Panc1 (cell line): ENCODE results near the gene HOXA13.

Source experiments
- CTCF ChIP-seq: fragments of 450-650 bp; IDR thresholded peaks from 2 replicates; pipeline ENCODE4 v1.5.1; 2017; ENCODE audit warnings: mild to moderate bottlenecking
- SIN3A ChIP-seq: IDR thresholded peaks from 2 replicates; pipeline ENCODE4 v1.6.1; 2012; ENCODE audit warnings: low read depth, mild to moderate bottlenecking, low read length, moderate library complexity, borderline replicate concordance; ENCODE audit not compliant: insufficient read depth
- TF ChIP-seq, protein P1 (sequence below), 2 experiments: IDR thresholded peaks; 2 replicates each; pipeline ENCODE4 v1.6.1; 2011 to 2012; ENCODE audit warnings: low read depth in 2 of 2, control low read depth in 1 of 2, low read length in 1 of 2, mild to moderate bottlenecking in 1 of 2, moderate library complexity in 1 of 2; ENCODE audit not compliant: insufficient read depth in 1 of 2

DNA sequence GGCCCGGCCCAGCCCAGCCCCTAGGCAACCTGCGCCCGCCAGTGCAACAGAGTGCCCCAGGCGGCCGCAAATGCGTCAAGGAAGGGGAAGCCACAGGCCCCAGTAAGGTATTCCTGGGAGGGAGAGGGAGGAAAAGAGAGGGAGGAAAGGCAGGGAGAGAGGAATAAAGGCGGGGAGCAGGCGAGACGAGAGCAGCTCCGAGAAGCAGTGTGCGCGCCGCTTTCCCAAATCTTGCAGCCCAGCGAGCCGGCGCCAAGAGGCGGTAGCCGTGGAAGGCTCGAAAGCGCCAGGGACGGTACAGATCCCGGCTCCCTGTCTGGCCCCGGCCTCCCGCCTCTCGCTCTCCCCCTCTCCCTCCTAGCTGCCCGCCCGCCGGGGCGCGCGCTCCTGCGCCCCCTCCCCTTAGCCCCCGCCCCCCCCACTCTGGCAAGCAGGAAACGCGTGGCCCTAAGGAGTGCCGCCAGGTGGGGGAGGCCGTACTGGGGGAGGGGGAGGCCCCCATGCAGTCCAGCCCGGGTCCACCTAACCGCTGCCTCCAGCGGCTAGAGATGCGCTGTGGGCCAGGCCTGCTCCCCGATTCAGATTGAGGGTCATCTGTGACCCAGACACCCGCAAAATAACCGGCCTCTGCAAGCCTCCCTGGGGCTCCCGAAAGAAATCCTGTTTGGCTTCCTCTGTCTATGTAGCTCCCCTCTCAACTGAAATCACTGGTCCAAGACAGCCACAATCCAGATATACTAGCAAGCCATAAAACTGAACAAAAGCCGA, 30.0 kb downstream of the HOXA13 start:
- TF ChIP-seq, protein P1, sequence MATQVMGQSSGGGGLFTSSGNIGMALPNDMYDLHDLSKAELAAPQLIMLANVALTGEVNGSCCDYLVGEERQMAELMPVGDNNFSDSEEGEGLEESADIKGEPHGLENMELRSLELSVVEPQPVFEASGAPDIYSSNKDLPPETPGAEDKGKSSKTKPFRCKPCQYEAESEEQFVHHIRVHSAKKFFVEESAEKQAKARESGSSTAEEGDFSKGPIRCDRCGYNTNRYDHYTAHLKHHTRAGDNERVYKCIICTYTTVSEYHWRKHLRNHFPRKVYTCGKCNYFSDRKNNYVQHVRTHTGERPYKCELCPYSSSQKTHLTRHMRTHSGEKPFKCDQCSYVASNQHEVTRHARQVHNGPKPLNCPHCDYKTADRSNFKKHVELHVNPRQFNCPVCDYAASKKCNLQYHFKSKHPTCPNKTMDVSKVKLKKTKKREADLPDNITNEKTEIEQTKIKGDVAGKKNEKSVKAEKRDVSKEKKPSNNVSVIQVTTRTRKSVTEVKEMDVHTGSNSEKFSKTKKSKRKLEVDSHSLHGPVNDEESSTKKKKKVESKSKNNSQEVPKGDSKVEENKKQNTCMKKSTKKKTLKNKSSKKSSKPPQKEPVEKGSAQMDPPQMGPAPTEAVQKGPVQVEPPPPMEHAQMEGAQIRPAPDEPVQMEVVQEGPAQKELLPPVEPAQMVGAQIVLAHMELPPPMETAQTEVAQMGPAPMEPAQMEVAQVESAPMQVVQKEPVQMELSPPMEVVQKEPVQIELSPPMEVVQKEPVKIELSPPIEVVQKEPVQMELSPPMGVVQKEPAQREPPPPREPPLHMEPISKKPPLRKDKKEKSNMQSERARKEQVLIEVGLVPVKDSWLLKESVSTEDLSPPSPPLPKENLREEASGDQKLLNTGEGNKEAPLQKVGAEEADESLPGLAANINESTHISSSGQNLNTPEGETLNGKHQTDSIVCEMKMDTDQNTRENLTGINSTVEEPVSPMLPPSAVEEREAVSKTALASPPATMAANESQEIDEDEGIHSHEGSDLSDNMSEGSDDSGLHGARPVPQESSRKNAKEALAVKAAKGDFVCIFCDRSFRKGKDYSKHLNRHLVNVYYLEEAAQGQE (IDR thresholded peaks at IDR 0.05; ENCODE audit: insufficient read depth in 1 of 2, low read depth in 2 of 2, low read length in 1 of 2), result no peak
- TF ChIP-seq CTCF (no peak), SIN3A (no peak)
